Neural progenitor cell (in vitro differentiated cells): ENCODE data around the gene ENAH.

Experiments used
- EZH2phosphoT487 ChIP-seq: fragments of 200-600 bp; sonication (generic); IDR thresholded peaks from 2 replicates; pipeline ENCODE4 v1.6.1; 2017; ENCODE audit warnings: antibody characterized with exemption
- TF ChIP-seq, protein P1 (sequence below): fragments of 200-600 bp; sonication (generic); IDR thresholded peaks from 2 replicates; pipeline ENCODE4 v1.5.1; 2017; ENCODE audit warnings: antibody characterized with exemption, mild to moderate bottlenecking

- TF ChIP-seq, protein P1, sequence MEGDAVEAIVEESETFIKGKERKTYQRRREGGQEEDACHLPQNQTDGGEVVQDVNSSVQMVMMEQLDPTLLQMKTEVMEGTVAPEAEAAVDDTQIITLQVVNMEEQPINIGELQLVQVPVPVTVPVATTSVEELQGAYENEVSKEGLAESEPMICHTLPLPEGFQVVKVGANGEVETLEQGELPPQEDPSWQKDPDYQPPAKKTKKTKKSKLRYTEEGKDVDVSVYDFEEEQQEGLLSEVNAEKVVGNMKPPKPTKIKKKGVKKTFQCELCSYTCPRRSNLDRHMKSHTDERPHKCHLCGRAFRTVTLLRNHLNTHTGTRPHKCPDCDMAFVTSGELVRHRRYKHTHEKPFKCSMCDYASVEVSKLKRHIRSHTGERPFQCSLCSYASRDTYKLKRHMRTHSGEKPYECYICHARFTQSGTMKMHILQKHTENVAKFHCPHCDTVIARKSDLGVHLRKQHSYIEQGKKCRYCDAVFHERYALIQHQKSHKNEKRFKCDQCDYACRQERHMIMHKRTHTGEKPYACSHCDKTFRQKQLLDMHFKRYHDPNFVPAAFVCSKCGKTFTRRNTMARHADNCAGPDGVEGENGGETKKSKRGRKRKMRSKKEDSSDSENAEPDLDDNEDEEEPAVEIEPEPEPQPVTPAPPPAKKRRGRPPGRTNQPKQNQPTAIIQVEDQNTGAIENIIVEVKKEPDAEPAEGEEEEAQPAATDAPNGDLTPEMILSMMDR = no peak
- TF ChIP-seq EZH2phosphoT487 = no peak
These were observed 167.7 kb downstream of the ENAH start for GRCh38 chr1:225485226-225485625.
